BJ (cell line): ENCODE data around the gene EFNA4. TPM values are rescaled to one million over a fixed set of nuclear protein-coding genes. Genes with fewer than 3 reads are reported as not detected.

Experiments
- CTCF ChIA-PET: fragments of 350-600 bp; formaldehyde crosslinking; extraction: SDS; loops from one replicate; lab custom pipeline; 2021; ENCODE audit warnings: antibody characterized with exemption, inconsistent platforms; lab: Yijun Ruan, JAX
- POLR2A ChIA-PET: fragments of 300-600 bp; sonication (Branson Sonifier 250); formaldehyde crosslinking; extraction: SDS; loops from one replicate; lab custom pipeline; 2021; ENCODE audit warnings: antibody characterized with exemption; lab: Charles Lee
- DNase-seq: peaks from one replicate; pipeline ENCODE4 v3.0.0-alpha.2; 2011; ENCODE audit warnings: low read depth
- H3K27me3 ChIP-seq: 2 replicates; pipeline ENCODE4 v1.6.0; 2011; ENCODE audit warnings: low read length; ENCODE audit not compliant: control insufficient read depth, insufficient read depth
- H3K36me3 ChIP-seq: 2 replicates; pipeline ENCODE4 v1.5.1; 2011; ENCODE audit warnings: low read length; ENCODE audit not compliant: control insufficient read depth, insufficient read depth
- H3K4me3 ChIP-seq: 2 replicates; pipeline ENCODE4 v1.5.1; 2011; ENCODE audit warnings: low read depth, mild to moderate bottlenecking, control low read depth, low read length
- CTCF ChIP-seq: IDR thresholded peaks from 2 replicates; pipeline ENCODE4 v1.5.1; 2011; ENCODE audit warnings: low read depth, mild to moderate bottlenecking, control low read depth, inconsistent platforms, low read length, moderate library complexity; ENCODE audit not compliant: insufficient read depth
- polyA plus RNA-seq: library from polyadenylated mRNA; depleted of rRNA; stranded (reverse); fragments of >200 nt; gene quantifications from 2 replicates; pipeline ENCODE4 v1.2.3, GENCODE V29; 2011

The EFNA4 gene
- polyA plus RNA-seq, 1 experiment = 12.4 TPM

- ChIA-PET POLR2A (no interaction called here), CTCF (interaction anchor here (1.6 to 11.9 kb wide), 5 partner anchors 12 to 47 kb away, joined by 3 to 168 read pairs (median 16); partner anchors contain the start of genes ADAM15 and EFNA4)
Measured at GRCh38 chr1:155037851-155038441, 25.6 kb upstream of the EFNA4 start.

GRCh38 chr1:155038602-155039307 is 24.8 kb upstream of the EFNA4 start:
- H3K4me3 ChIP-seq = no peak overlapping the region
- no peak for TF ChIP-seq CTCF
- no peak for DNase-seq
- POLR2A ChIA-PET = no interaction called here
- CTCF ChIA-PET = interaction anchor here (1.1 to 11.9 kb wide), 6 partner anchors 12 to 46 kb away, joined by 3 to 168 read pairs (median 12); partner anchors contain the start of genes ADAM15 and EFNA4
- H3K36me3 ChIP-seq = no peaks in the 10 kb centered on the region
- peaks cover 6% of the 10 kb centered on the region for H3K27me3 ChIP-seq

More at GRCh38 chr1:155037851-155038441, 25.6 kb upstream of the EFNA4 start:
- no peak overlapping the region for H3K4me3 ChIP-seq
- H3K36me3 ChIP-seq = no peaks in the 10 kb centered on the region
- peaks cover 6% of the 10 kb centered on the region for H3K27me3 ChIP-seq
- no peak for TF ChIP-seq CTCF
- no peak for DNase-seq

GRCh38 chr1:155039308-155039669 is 24.3 kb upstream of the EFNA4 start:
- Histone ChIP-seq H3K36me3 (no peaks in the 10 kb centered on the region), H3K27me3 (peaks cover 6% of the 10 kb centered on the region), H3K4me3 (no peak overlapping the region)
- DNase-seq = no peak
- no peak for TF ChIP-seq CTCF
- POLR2A ChIA-PET = no interaction called here
- CTCF ChIA-PET = interaction anchor here (1.1 to 11.9 kb wide), 6 partner anchors 12 to 46 kb away, joined by 3 to 168 read pairs (median 12); partner anchors contain the start of genes ADAM15 and EFNA4

GRCh38 chr1:155040358-155041093 is 23.0 kb upstream of the EFNA4 start:
- ChIA-PET CTCF (interaction anchor here (1.7 to 11.9 kb wide), 8 partner anchors 9 to 51 kb away, joined by 5 to 168 read pairs (median 18); partner anchors contain the start of genes ADAM15 and EFNA4), POLR2A (no interaction called here)
- DNase-seq = no peak
- H3K36me3 ChIP-seq = no peaks in the 10 kb centered on the region
- H3K27me3 ChIP-seq = peaks cover 5% of the 10 kb centered on the region
- no peak overlapping the region for H3K4me3 ChIP-seq
- no peak for TF ChIP-seq CTCF

- ChIA-PET CTCF (interaction anchor here (1.2 to 11.9 kb wide), 5 partner anchors 8 to 81 kb away, joined by 3 to 168 read pairs (median 55); partner anchors contain the start of genes ADAM15, EFNA4 and PYGO2), POLR2A (no interaction called here)
Measured at GRCh38 chr1:155042789-155043188, 20.8 kb upstream of the EFNA4 start.

More at GRCh38 chr1:155042789-155043188, 20.8 kb upstream of the EFNA4 start:
- no peaks in the 10 kb centered on the region for H3K36me3 ChIP-seq
- no peak for DNase-seq
- H3K4me3 ChIP-seq = no peak overlapping the region
- H3K27me3 ChIP-seq = peaks cover 3% of the 10 kb centered on the region
- TF ChIP-seq CTCF = no peak
